ENCODE measurements around the gene FOXC2. TPM values are rescaled to one million over a fixed set of nuclear protein-coding genes. Genes with fewer than 3 reads are reported as not detected.

Gene FOXC2
- total and polyA plus RNA-seq, 10 of the 15 experiments (the other 5 are each of a cell fraction or from before 2014, with no cell fraction given): not detected

DNA sequence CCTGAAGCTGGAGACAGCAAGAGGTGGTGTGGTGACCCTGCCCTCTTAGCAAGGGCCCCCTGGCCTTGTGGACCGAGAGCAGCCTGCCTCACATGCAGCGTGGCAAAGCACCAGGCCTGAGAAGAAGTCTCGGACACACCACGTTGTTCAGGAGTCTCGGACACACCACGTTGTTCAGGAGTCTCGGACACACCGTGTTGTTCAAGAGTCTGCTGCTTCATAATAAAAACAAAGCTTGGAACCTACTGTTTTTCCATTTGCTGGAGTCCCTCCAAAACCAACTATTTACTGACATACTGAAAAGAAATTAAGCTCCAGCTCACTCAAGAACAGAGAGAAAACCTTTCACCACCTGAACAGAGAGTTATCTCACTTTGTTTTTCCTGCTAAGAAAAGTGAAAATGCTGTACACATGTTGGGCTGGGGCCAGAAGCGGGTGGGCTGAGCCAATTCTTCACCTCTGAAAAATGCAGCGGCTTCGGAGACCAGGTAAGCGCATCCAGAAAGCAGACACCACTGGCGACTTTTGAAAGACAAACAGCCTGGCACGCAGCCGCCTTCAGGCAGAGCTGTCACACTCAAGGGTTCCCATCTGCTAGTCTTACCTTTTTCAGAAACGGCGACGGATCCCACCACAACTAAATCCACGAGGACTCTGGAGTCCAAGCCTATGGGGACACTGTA, 20.5 kb upstream of the FOXC2 start:
- H2AFZ ChIP-seq (ENCODE audit: control insufficient read depth, low read depth, low read length): no peak overlapping the region
- no peaks in the 10 kb centered on the region for H3K9me3 ChIP-seq (replicated peaks; ENCODE audit: control insufficient read depth, insufficient read depth, low read length)
- no peak overlapping the region for H3K9ac ChIP-seq (ENCODE audit: control insufficient read depth, insufficient read depth, low read length)
- no peak for ATAC-seq
- H3K4me2 ChIP-seq (ENCODE audit: control insufficient read depth, insufficient read depth): no peak overlapping the region
- no peaks in the 10 kb centered on the region for H4K20me1 ChIP-seq (ENCODE audit: control insufficient read depth, insufficient read depth)
- TF ChIP-seq KDM1A (IDR thresholded peaks at IDR 0.05; ENCODE audit: borderline replicate concordance) (no peak), YY1 (IDR thresholded peaks at IDR 0.05; ENCODE audit: low read depth, low read length) (no peak), RBBP5 (conservative IDR thresholded peaks at IDR 0.05) (no peak), ETV6 (conservative IDR thresholded peaks at IDR 0.05 in 1 of 2, IDR thresholded peaks at IDR 0.05 in 1 of 2; ENCODE audit: borderline replicate concordance in 1 of 2, low read depth in 1 of 2) (no peak)
- TF ChIP-seq, protein P1, sequence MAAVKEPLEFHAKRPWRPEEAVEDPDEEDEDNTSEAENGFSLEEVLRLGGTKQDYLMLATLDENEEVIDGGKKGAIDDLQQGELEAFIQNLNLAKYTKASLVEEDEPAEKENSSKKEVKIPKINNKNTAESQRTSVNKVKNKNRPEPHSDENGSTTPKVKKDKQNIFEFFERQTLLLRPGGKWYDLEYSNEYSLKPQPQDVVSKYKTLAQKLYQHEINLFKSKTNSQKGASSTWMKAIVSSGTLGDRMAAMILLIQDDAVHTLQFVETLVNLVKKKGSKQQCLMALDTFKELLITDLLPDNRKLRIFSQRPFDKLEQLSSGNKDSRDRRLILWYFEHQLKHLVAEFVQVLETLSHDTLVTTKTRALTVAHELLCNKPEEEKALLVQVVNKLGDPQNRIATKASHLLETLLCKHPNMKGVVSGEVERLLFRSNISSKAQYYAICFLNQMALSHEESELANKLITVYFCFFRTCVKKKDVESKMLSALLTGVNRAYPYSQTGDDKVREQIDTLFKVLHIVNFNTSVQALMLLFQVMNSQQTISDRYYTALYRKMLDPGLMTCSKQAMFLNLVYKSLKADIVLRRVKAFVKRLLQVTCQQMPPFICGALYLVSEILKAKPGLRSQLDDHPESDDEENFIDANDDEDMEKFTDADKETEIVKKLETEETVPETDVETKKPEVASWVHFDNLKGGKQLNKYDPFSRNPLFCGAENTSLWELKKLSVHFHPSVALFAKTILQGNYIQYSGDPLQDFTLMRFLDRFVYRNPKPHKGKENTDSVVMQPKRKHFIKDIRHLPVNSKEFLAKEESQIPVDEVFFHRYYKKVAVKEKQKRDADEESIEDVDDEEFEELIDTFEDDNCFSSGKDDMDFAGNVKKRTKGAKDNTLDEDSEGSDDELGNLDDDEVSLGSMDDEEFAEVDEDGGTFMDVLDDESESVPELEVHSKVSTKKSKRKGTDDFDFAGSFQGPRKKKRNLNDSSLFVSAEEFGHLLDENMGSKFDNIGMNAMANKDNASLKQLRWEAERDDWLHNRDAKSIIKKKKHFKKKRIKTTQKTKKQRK (IDR thresholded peaks at IDR 0.05; ENCODE audit: low read depth, low read length): no peak
- TF ChIP-seq, protein P2, sequence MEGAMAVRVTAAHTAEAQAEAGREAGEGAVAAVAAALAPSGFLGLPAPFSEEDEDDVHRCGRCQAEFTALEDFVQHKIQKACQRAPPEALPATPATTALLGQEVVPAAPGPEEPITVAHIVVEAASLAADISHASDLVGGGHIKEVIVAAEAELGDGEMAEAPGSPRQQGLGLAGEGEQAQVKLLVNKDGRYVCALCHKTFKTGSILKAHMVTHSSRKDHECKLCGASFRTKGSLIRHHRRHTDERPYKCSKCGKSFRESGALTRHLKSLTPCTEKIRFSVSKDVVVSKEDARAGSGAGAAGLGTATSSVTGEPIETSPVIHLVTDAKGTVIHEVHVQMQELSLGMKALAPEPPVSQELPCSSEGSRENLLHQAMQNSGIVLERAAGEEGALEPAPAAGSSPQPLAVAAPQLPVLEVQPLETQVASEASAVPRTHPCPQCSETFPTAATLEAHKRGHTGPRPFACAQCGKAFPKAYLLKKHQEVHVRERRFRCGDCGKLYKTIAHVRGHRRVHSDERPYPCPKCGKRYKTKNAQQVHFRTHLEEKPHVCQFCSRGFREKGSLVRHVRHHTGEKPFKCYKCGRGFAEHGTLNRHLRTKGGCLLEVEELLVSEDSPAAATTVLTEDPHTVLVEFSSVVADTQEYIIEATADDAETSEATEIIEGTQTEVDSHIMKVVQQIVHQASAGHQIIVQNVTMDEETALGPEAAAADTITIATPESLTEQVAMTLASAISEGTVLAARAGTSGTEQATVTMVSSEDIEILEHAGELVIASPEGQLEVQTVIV (IDR thresholded peaks at IDR 0.05; ENCODE audit: borderline replicate concordance, partially characterized antibody): no peak
- RAD21 ChIA-PET (ENCODE audit: unreplicated experiment): no interaction called here
- no peaks in the 10 kb centered on the region for H3K4me1 ChIP-seq (ENCODE audit: control insufficient read depth, insufficient read depth, low read length)
- H3K27me3 ChIP-seq (replicated peaks in 1 of 2; ENCODE audit: control insufficient read depth in 2 of 2, insufficient read depth in 2 of 2, low read length in 1 of 2): no peaks in the 10 kb centered on the region
- no peak for FAIRE-seq
- DNase-seq (ENCODE audit: low read depth, low spot score): no peak
- SMC1A ChIA-PET (ENCODE audit: uncharacterized antibody, unreplicated experiment): no interaction called here
- in situ Hi-C loops (cut with MboI): no loop called here
- peaks cover 4 to 10% of the 10 kb centered on the region in 2 experiments for H3K36me3 ChIP-seq (ENCODE audit: control insufficient read depth in 2 of 2, insufficient read depth in 2 of 2, low read length in 1 of 2)
- BruUV-seq (replicated peaks): no TSS peak
- no peak overlapping the region for H3K4me3 ChIP-seq
- no peak overlapping the region for H3K27ac ChIP-seq (ENCODE audit: control insufficient read depth, insufficient read depth)
- POLR2A ChIA-PET: no interaction called here
- CTCF ChIA-PET: no interaction called here
- WGBS (ENCODE audit: insufficient coverage, insufficient replicate concordance, low lambda C conversion rate, missing lambda C conversion rate): 95% methylated on average over 19 of the region's 19 CpGs
- H3K79me2 ChIP-seq (ENCODE audit: control insufficient read depth, insufficient read depth, low read length): no peaks in the 10 kb centered on the region
- intact Hi-C loops (cut with micrococcal nuclease; ENCODE audit: unreplicated experiment): no loop called here
